ENCODE results near the gene CSH2.
"Not testable (repeated sequence)": the region's sequence is repeated elsewhere in the genome, so short reads cannot be mapped to it uniquely, and the experiment has no call there.

The CSH2 gene

GRCh38 chr17:63896524-63897354, 23.3 kb upstream of the CSH2 start, which contains the start of gene CSH1:
TSS of gene CSH1 (minus strand) at chr17:63896574. CDS start at chr17:63896511, 63 bp downstream.
- not testable (repeated sequence) for DNase-seq (ENCODE audit: low read depth in 2 of 2)

- not testable (repeated sequence) for DNase-seq (ENCODE audit: low read depth in 2 of 2)
Observed at GRCh38 chr17:63894821-63895220, 21.3 kb upstream of the CSH2 start.

- not testable (repeated sequence) for DNase-seq (ENCODE audit: low read depth in 2 of 2)
Observed at GRCh38 chr17:63894021-63894420, 20.5 kb upstream of the CSH2 start.

GRCh38 chr17:63892316-63893037, 19.0 kb upstream of the CSH2 start:
- not testable (repeated sequence) for DNase-seq (ENCODE audit: low read depth in 2 of 2)

- not testable (repeated sequence) for DNase-seq (ENCODE audit: low read depth in 2 of 2)
Observed at GRCh38 chr17:63889026-63889848, 15.8 kb upstream of the CSH2 start.

GRCh38 chr17:63885119-63885518, 11.6 kb upstream of the CSH2 start:
- DNase-seq (ENCODE audit: low read depth in 2 of 2): not testable (repeated sequence)

- DNase-seq (ENCODE audit: low read depth in 2 of 2): not testable (repeated sequence)
Observed at GRCh38 chr17:63882626-63883126, 9.2 kb upstream of the CSH2 start.

- peak; percentile 24 to 35 for DNase-seq (ENCODE audit: low read depth in 2 of 2)
Observed at GRCh38 chr17:63881935-63882601, 8.6 kb upstream of the CSH2 start, which contains the start of gene GH2. TSS of gene GH2 (minus strand) at chr17:63881944. CDS start at chr17:63881801, 143 bp downstream.

- not testable (repeated sequence) for DNase-seq (ENCODE audit: low read depth in 2 of 2)
Observed at GRCh38 chr17:63881337-63881736, 7.9 kb upstream of the CSH2 start.

- DNase-seq (ENCODE audit: low read depth in 2 of 2): no peak
Observed at GRCh38 chr17:63880706-63881105, 7.2 kb upstream of the CSH2 start.

- DNase-seq (ENCODE audit: low read depth in 2 of 2): not testable (repeated sequence)
Observed at GRCh38 chr17:63878413-63878812, 4.9 kb upstream of the CSH2 start.

- not testable (repeated sequence) for DNase-seq (ENCODE audit: low read depth in 2 of 2)
Observed at GRCh38 chr17:63874693-63875092, 1.2 kb upstream of the CSH2 start.

GRCh38 chr17:63874061-63874626, 667 bp upstream of the CSH2 start:
- DNase-seq (ENCODE audit: low read depth in 2 of 2): not testable (repeated sequence)

GRCh38 chr17:63871646-63872365, 1.7 kb downstream of the CSH2 start:
- DNase-seq (ENCODE audit: low read depth in 2 of 2): not testable (repeated sequence)

- DNase-seq (ENCODE audit: low read depth in 2 of 2): not testable (repeated sequence)
Observed at GRCh38 chr17:63870292-63870665, 3.2 kb downstream of the CSH2 start.

GRCh38 chr17:63869491-63870291, 3.8 kb downstream of the CSH2 start:
- DNase-seq (ENCODE audit: low read depth in 2 of 2): not testable (repeated sequence)

GRCh38 chr17:63866625-63867024, 6.9 kb downstream of the CSH2 start:
- not testable (repeated sequence) for DNase-seq (ENCODE audit: low read depth in 2 of 2)

- no peak for DNase-seq (ENCODE audit: low read depth in 2 of 2)
Observed at GRCh38 chr17:63859257-63859656, 14.2 kb downstream of the CSH2 start.

GRCh38 chr17:63856425-63856824, 17.1 kb downstream of the CSH2 start:
- DNase-seq (ENCODE audit: low read depth in 2 of 2): not testable (repeated sequence)

Data from stimulated activated CD8-positive, alpha-beta memory T cell treated with anti-CD3 and anti-CD28 coated beads, Interleukin-7, amount 100 ng/mL, for 4 hours (primary cell).